ENCODE results near the gene DCXR.

- TF ChIP-seq POLR2A (IDR thresholded peaks at IDR 0.05): no peak
- no peak for TF ChIP-seq CTCF (IDR thresholded peaks at IDR 0.05)
Observed at GRCh38 chr17:82050152-82050760, 12.8 kb upstream of the DCXR start.

Data from transverse colon (tissue), 3 donors.